IPS-NIHi11 (cell line): ENCODE data around the gene FLT3.
"Not testable (repeated sequence)": the region's sequence is repeated elsewhere in the genome, so short reads cannot be mapped to it uniquely, and the experiment has no call there.

Experiments used
- DNase-seq: peaks from one replicate; pipeline ENCODE4 v3.0.0; 2012; ENCODE audit warnings: mixed read lengths, low spot score

FLT3 gene

DNA sequence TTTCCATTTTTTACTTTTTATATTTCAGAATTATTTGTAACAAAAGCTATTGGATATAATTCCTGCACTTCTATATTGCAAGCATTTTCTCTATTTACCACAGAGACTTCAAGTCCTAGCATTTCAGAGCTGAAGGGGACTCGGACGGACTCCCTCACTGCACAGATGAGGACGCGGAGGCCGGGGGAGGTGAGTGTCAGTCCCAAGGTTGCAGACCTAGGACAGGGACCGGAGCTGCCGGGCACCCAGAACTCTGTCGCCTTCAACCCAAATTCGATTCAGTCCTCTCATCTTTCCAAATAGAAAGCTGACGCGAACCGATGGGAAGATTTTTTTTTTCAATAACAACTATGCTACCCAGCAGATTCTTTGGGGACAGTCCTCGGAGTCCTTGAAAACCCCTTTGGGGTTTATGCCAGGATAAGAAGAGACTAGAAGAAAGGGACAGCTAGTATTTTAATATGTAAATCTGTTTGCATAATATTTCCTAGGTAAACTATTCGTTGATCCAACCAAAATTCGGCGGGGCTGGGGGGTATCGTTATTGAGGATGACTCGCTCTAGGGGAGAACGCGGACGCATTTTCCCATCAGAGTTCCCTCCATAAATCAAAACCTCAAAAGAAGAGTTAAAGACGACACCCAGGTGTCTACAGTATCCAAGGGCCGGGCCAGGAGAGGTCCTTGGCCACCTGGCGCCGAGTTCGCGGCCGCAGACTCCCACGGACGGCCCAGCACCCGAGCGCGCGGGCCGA, 803 bp downstream of the FLT3 start:
- peak; percentile 35 for DNase-seq

DNA sequence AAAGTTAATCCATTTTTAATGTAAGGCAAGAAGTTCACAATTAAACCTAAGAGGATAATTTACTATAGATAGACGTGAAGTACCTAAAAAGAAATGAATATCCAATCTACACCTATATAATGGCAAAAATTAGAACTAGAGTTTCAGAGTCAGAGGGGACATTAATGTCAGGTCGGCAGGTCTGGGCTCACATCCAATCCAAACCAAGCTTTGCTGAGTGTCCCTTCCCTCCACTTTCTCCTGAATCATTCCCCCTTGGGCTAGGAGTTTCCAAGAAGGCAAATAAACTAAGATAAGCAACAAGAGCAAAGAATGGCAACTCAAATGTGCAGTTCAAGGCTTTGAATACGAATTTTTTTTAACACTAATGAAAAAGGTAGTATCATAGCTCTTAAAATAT, 2.9 kb downstream of the FLT3 start:
- DNase-seq = no peak

DNA sequence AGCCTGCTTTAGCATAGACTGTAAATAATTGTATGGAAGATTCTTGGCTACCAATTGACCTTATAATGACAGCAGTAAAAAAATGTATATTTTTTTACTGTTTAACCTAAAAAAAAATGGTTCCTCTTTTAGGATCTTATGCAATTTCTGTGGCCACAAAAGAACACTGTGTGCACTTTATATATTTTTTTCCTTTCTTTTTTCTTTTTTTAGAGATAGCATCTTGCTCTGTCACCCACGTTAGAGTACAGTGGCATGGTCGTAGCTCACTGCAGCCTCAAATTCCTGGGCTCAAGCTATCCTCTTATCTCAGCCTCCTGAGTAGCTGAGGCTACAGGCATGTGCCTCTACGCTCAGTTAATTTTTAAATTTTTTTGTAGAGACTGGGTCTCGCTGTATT, 6.1 kb downstream of the FLT3 start:
- no peak for DNase-seq

DNA sequence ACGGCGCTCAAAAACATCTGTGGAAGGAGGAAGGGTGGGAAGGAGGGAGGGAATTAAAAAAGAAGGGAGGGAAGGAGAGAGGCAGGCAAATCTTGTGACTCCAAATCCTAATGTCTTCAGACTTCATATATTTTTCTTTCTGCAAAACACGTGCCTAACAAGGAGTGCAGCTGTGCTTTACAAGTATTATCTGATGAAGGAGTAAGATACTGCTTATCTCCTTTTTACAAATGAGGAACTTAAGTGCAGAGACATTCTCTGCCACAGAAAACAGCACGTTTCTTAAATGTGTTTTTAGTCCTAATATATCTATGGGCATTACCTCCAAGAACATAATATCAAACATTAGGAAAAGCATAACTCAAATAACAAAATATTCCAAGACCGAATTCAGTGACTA, 6.5 kb downstream of the FLT3 start:
- DNase-seq = no peak

DNA sequence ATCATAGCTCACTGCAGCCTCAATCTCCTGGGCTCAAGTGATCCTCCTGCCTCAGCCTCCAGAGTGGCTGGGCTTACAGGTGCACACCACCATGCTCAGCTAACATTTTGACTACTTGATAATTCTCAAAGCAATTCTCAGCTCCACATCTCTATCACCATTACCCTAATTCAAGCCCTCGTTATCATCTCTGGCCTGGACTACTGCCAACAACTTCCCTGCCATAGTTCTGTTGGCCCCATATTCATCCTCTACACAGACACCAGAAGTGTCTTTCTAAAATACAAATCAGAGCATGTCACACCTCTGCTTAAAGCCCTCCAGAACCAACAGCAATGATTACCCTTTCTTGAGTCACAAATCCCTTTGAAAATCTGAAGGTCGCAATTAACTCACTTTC, 7.9 kb downstream of the FLT3 start:
- no peak for DNase-seq

DNA sequence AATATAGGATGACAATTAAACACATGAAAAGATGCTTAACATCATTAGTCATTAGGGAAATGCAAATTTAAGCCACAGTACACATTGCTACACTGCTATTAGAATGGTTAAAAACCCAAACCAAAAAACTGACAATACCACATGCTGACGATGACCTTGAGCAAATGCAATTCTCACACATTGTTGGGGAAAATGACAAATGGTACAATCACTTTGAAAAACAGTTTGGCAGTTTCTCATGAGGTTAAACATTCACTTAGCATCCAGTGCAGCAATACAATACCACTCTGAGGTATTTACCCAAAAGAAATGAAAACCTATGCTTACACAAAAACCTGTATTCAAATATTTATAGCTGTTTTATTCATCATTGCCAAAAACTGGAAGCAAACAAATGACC, 11.3 kb downstream of the FLT3 start:
- DNase-seq = no peak

DNA sequence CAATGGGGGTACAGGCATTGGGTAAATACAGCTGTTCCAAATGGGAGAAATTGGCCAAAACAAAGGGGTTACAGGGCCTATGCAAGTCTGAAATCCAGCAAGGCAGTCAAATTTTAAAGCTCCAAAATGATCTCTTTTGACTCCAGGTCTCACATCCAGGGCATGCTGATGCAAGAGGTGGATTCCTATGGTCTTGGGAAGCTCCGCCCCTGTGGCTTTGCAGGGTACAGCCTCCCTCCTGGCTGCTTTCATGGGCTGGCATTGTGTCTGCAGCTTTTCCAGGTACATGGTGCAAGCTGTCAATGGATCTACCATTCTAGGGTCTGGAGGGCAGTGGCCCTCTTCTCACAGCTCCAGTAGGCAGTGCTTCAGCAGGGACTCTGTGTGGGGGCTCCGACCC, 22.6 kb downstream of the FLT3 start:
- DNase-seq = not testable (repeated sequence)

DNA sequence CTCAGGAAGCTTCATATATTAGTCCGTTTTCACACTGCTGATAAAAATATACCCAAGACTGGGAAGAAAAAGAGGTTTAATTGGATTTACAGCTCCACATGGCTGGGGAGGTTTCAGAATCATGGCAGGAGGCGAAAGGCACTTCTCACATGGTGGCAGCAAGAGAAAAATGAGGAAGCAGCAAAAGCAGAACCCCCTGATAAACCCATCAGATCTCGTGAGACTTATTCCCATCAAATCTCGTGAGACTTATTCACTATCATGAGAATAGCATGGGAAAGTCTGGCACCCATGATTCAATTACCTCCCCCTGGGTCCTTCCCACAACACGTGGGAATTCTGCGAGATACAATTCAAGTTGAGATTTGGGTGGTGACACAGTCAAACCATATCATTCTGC, 23.1 kb downstream of the FLT3 start:
- DNase-seq = no peak

DNA sequence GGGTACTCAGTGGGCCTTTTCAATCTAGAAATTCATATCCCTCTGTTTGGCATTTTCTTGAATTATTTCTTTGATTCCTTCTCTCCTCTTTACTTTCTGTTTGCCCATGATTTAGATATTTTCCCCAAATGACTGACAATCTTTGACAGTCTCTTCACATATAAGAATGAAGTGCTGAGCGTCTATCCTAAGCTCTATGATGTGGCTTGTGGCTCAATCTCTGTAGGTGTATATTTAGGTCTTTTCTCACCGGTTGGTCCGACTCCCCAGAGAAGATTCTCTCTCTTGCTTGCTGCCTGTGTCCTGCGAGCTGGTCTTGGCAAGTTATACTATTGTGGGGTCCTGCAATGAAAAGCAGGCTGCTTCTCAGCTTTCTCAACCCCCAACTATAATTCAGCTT, 29.0 kb downstream of the FLT3 start:
- no peak for DNase-seq

DNA sequence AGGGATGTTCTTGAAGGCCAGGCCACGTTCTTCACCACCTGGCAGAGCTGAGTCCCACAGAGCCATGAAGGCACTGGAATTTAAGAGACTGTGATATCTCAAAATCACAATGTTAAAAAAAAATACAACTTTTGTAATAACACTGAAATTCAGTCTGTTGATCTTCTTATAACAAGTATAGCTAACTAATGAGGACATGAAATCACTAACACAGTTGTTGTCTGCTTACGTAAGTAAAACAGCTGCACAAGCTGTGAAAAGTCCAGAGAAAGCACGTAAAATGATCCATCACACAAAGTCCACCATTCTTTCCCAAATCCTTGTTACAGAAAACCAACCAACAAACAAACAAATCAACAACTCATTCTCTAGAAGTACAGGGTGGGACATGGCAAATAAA, 32.9 kb downstream of the FLT3 start:
- DNase-seq = no peak

DNA sequence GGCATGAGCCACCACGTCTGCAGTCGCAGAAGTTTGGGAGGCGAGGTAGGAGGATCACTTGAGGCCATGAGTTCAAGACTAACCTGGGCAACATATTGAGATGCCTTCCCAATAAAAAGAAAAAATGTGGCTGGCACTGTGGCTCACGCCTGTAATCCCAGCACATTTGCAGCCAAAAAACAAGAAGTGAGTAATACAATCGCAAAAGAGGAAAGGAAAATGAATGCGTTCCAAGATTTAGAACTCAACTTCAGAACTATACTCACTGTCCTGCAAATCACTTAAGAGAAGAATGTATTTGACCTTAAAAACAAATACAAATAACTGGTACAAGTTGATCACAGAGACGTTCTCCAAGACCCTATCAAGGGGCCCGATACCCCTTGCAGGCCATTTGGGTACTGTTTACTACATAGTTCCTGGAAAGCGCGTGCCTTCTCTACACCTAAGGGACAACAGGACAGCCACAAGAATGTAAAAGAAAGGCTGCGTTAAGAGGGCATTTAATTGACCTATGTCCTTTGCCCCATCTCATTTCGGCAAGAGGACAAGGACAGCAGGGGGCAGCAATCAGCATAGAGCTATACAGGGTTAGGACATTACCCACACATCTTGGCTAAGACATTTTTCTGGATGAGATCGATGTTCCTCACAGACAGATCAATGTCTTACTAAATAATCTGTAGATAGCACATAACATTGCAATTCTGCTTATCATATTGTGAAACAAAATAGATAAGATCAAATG, 41.3 kb downstream of the FLT3 start:
- peak; percentile 73 for DNase-seq

DNA sequence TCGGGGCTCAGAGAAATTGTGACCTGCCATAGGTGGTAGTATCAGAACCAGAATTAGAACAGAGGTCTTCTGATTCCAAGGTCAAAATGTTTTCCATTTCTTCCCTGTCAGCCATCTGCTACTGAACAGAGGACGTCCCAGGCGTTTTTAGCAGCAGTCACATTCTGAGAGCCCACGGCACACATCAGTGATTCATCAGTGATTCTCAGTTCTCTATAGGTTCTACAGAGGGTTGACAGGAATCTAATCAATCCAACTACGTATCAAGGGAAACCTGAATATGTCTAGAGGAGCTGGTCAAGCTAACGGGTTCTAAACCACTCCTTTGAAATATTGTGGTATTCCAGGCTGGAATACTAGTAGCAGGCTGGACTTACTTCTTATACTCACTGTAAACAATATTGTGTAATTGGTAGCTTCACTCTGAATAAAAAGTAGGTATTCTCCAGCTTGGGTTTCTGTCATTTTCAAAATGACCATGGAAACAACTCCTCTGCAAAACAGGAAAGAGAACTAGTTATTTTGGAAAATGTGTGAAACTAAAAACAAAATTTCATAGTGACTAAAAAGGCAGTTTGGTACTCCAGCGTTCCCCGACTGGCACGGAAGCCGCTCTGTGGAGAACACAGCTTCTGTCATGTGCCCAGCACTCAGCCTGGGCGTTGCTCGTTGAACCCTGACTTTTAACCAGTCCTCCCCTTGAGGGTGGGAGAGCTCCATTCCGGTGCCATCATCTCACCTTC, 43.2 kb downstream of the FLT3 start:
- DNase-seq = no peak

DNA sequence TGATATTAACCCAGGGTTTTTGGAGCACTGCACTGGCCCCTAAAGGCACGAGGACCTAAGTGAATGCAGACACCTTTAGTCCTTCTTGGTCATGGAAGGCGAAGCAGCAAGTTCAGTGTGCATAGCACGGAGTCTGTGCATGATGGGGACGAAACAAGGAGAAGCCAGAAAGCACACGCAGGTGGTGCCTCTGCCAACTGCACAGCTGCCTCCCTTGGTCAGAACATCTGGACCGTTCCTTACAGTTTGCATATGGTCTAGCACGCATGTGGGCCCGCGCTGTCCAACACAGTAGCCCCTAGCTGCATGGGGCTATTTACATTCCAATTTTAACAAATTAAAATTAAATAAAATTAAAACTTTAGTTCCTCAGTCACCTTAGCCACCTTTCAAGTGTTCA, 44.0 kb downstream of the FLT3 start:
- DNase-seq = no peak

DNA sequence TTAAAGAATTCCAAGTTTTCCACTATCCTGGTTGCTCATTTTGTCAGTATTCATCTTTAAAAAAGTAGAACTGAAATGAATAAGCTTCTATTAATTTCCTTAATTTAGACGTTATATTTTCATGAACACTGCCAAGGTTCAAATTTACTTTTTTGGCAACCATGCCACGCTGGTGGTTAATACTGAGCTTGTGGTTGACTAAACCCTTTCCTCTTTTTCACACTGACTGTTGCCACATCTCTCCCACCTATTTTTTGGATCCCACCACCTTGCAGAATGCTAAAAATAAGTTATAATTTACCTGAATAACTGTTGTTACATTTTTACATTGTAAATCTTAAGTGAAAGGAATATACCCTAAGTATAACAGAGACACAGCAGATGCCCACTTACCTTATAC, 45.0 kb downstream of the FLT3 start:
- no peak for DNase-seq

DNA sequence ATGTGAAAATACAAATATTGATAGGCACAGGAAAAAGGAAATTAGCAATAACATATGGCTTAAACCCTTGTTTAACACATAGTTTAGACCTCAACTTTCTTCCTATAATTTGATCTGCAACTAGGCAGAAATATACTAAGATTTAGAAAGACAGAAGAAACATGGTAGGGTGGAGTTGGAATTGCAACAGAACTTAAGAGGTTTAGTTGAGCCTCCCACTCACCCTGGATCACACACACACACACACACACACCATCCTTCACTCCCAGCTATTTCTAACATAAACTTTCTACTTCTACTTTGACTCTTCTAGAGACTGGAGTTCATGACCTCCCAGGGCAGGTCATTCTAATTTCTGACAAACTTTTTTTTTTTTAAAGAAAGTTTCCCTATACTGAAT, 47.4 kb downstream of the FLT3 start:
- DNase-seq = no peak

DNA sequence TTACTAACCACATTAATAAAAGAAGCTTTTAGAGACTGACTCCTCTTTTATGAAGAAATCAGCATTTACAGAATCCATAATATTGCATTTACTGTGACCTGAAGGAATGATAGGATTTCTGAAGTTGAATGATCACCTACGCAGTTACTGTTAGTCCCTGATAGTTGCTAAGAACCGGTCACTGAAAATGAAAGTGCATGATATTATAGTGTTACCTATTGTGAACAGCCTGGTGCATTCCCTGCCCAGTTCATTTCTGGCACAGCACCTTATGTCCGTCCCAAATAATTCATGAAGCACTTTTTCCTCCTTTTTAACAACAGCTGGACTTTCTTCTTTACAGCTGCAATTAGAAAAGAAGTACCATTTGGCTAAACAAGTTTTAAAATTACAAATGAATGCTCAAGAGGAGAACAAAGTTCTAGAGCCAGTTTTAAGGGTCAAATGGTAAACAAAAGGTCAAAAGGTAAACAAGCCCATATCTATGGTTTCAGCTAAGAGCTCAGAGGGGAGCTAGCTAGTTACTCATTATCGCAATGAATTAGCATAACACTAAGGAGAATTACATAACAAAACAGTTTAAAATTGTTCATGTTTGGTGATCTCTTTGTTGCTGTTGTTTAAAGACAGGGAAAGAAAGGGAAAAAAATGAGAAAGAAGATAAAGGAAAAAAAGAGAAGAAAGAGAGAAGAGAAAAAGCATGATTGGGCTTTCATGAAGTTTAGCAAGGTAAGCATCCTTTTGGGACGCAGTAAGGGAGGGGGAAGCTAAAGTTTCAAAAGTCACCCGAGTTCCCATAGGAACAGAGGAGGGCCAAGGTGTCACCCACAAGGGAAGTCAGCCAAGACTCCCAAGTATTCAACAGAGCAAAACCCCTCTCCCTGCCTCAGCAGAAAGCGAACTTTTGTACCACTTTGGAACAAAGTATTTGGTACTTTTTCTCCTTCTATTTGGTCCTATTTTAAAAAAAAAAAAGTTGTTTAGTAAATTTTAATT, 50.2 kb downstream of the FLT3 start:
- DNase-seq = peak; percentile 62

DNA sequence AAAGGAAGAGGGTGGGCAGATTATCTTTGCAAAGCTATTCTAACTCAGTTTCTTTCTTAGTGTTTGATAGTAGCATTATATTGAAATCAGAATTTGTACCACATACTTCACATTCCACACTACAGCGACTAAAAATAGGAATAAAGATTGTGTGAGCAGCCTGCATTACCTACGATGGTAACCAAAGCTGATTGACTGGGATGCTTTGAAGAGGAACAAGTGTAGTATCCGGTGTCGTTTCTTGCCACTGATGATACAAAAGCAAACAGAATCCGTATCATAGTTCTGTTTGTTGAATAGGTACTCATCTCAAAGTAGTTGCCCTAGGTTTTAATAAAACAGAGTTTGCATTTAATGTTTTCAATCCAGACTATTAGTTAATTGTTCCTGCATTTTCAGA, 51.2 kb downstream of the FLT3 start:
- no peak for DNase-seq

DNA sequence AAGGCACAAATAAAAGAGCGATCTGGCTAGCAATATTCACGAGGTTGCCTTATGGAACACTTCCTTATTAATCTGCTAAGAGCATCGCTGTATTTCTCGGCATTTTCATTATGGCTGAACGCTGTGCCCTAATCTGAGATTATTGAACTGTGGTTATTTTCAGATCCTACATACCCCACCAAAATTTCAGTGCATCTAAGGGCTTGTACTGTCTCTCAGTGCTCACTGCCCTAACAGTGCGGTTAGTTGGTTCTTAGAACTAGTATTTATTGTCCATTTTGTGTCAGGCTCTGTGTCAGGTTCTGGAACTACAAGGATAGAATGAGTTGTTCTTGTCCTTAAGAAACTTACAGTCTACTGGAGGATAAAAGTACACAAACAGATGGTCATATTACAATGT, 51.6 kb downstream of the FLT3 start:
- no peak for DNase-seq

DNA sequence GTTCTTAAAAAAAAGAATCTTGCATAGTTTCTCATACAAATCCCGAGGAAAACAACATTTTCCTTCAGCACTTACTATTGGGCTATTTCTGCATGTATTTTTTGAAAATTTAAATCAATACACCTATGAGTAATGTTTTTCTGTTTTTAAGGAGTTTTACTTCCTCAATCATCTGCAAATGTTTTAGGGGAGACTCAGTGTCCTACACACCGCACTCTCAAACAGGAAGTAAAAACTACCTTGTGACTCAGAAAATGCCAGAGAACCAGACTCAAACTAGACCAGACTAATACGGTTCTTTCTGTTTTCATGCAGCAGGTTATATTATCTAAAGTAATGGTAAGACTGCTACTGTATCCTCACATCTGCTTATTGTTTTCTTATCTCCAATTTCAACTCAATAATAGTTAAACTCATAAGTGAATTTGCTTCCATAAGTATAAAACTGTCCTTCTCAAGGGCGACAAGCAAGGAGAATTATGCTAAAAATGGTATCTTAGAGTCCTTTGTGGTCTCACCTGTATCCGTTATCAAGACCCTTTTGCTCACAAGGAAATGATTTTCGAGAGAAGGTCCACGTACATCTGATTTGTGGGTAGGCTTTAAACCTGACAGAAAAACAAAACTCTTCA, 52.5 kb downstream of the FLT3 start:
- DNase-seq = no peak

DNA sequence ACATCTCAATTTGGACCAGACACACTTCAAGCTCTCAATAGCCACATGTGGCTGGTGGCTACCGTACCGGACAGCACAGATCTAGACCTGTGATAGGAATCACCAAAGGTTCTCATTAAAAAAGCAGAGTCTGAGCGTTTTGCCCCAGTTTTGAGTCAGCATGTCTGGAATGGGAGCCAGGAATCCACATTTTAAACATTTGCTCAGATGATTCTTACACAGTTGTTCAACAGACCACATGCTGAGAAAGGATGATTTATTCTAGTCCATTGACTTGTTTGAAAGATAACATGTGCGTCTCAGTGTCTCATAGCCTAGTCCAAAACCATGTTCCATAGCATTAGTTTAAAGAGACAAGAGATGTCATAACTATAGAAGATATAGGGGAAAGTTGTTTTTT, 53.4 kb downstream of the FLT3 start:
- DNase-seq = no peak

DNA sequence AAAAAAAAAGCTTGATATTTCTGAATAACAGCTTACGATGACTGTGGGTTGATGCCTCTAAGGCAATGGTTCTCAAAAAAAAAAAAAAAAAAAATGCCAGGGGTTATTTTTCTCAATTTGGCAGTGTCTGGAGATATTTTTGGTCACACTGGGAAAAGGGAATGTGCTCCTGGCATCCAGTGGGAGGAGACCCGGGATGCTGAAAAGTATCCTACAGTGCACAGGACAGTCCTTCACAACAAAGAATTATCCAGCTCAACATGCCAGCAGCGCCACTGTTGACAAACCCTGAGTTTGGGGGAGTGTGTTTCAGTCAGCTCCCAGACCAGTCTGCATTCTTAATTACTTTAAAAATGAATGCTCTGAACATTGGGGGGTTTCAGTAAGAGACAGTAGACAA, 54.5 kb downstream of the FLT3 start:
- peak; percentile 63 for DNase-seq
